Measurements from ENCODE around the gene SYT8. TPM values are rescaled to one million over a fixed set of nuclear protein-coding genes. Genes with fewer than 3 reads are reported as not detected.

The SYT8 gene
- total and polyA plus RNA-seq, 2 donors from 2014 or later, result 1.2 to 1.7 TPM

DNA sequence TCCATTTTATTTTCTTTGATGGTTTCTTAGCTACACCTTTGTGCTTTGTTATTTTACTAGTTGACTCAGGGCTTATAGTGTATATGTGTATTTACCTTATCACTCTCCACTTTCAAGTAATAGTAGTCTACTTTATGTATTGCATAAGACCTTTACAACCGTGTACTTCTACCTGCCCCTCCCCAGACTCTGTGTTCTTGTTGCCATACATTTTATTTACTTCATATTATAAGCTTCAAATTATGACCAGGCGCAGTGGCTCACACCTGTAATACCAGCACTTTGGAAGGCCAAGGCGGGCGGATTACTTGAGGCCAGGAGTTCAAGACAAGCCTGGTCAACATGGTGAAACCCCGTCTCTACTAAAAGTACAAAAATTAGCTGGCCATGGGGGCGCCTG is 42.9 kb upstream of the SYT8 start:
- H3K4me3 ChIP-seq (ENCODE audit: low read length in 3 of 3), result no peak overlapping the region
- no peaks in the 10 kb centered on the region for H3K36me3 ChIP-seq (ENCODE audit: control insufficient read depth in 2 of 3, insufficient read depth in 3 of 3, low read length in 3 of 3)
- H3K9ac ChIP-seq (ENCODE audit: low read length in 3 of 3), result no peak overlapping the region
- FAIRE-seq (no peak), DNase-seq (no peak)
- intact Hi-C loops (cut with DNase I), result no loop called here
- no peaks in the 10 kb centered on the region for H3K9me3 ChIP-seq (ENCODE audit: control insufficient read depth in 2 of 3, insufficient read depth in 1 of 3, low read length in 3 of 3)
- H3K4me1 ChIP-seq (ENCODE audit: control insufficient read depth in 2 of 3, insufficient read depth in 2 of 3, low read depth in 1 of 3, low read length in 3 of 3), result no peaks in the 10 kb centered on the region
- no peaks in the 10 kb centered on the region for H3K27me3 ChIP-seq (ENCODE audit: control insufficient read depth, insufficient read depth, low read length)
- no peak overlapping the region for H3K27ac ChIP-seq (ENCODE audit: low read depth in 2 of 2, low read length in 2 of 2)
- TF ChIP-seq, protein P1, sequence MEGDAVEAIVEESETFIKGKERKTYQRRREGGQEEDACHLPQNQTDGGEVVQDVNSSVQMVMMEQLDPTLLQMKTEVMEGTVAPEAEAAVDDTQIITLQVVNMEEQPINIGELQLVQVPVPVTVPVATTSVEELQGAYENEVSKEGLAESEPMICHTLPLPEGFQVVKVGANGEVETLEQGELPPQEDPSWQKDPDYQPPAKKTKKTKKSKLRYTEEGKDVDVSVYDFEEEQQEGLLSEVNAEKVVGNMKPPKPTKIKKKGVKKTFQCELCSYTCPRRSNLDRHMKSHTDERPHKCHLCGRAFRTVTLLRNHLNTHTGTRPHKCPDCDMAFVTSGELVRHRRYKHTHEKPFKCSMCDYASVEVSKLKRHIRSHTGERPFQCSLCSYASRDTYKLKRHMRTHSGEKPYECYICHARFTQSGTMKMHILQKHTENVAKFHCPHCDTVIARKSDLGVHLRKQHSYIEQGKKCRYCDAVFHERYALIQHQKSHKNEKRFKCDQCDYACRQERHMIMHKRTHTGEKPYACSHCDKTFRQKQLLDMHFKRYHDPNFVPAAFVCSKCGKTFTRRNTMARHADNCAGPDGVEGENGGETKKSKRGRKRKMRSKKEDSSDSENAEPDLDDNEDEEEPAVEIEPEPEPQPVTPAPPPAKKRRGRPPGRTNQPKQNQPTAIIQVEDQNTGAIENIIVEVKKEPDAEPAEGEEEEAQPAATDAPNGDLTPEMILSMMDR (IDR thresholded peaks at IDR 0.05; ENCODE audit: borderline replicate concordance, extremely low read depth, insufficient read depth), result no peak

DNA sequence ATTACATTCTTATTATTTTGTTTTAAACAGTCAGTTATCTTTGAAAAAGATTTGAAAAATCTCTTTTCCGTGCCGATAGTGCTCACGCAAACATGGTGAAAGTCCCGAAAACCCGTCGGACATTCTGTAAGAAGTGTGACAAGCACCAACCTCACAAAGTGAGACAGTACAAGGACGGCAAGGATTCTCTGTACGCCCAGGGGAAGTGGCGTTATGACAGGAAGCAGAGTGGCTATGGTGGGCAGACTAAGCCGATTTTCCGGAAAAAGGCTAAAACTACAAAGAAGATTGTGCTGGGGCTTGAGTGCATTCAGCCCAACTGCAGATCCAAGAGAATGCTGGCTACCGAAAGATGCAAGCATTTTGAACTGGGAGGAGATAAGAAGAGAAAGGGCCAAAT is 42.3 kb upstream of the SYT8 start:
- Histone ChIP-seq H3K36me3 (ENCODE audit: control insufficient read depth in 2 of 3, insufficient read depth in 3 of 3, low read length in 3 of 3) (no peaks in the 10 kb centered on the region), H3K27me3 (ENCODE audit: control insufficient read depth, insufficient read depth, low read length) (no peaks in the 10 kb centered on the region), H3K9me3 (ENCODE audit: control insufficient read depth in 2 of 3, insufficient read depth in 1 of 3, low read length in 3 of 3) (no peaks in the 10 kb centered on the region), H3K9ac (ENCODE audit: low read length in 3 of 3) (no peak overlapping the region), H3K27ac (ENCODE audit: low read depth in 2 of 2, low read length in 2 of 2) (no peak overlapping the region), H3K4me3 (ENCODE audit: low read length in 3 of 3) (no peak overlapping the region), H3K4me1 (ENCODE audit: control insufficient read depth in 2 of 3, insufficient read depth in 2 of 3, low read depth in 1 of 3, low read length in 3 of 3) (no peaks in the 10 kb centered on the region)
- no peak for FAIRE-seq
- TF ChIP-seq, protein P1 (IDR thresholded peaks at IDR 0.05; ENCODE audit: borderline replicate concordance, extremely low read depth, insufficient read depth), result no peak
- DNase-seq, result no peak
- intact Hi-C loops (cut with DNase I), result no loop called here

DNA sequence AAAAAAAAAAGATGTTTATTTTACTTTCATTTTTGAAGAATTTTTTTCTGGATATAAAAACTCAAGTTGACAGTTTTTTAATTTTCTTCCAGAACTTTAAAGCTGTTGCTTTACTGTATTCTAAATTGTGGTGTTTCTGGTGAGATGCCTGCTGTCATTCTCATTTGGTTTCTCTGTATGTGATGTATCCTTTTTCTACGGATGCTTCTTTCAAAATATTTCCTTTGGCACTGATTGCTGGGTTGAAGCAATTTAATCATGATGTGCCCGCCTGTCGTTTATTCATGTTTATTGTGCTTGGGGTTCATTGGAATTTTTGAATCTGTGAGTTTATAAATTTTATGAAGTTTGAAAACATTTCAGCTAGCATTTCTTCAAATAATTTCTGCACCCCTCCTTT is 41.7 kb upstream of the SYT8 start:
- Histone ChIP-seq H3K4me1 (ENCODE audit: control insufficient read depth in 2 of 3, insufficient read depth in 2 of 3, low read depth in 1 of 3, low read length in 3 of 3) (no peaks in the 10 kb centered on the region), H3K9me3 (ENCODE audit: control insufficient read depth in 2 of 3, insufficient read depth in 1 of 3, low read length in 3 of 3) (no peaks in the 10 kb centered on the region), H3K9ac (ENCODE audit: low read length in 3 of 3) (no peak overlapping the region), H3K4me3 (ENCODE audit: low read length in 3 of 3) (no peak overlapping the region), H3K27me3 (ENCODE audit: control insufficient read depth, insufficient read depth, low read length) (no peaks in the 10 kb centered on the region), H3K27ac (ENCODE audit: low read depth in 2 of 2, low read length in 2 of 2) (no peak overlapping the region), H3K36me3 (ENCODE audit: control insufficient read depth in 2 of 3, insufficient read depth in 3 of 3, low read length in 3 of 3) (no peaks in the 10 kb centered on the region)
- TF ChIP-seq, protein P1 (IDR thresholded peaks at IDR 0.05; ENCODE audit: borderline replicate concordance, extremely low read depth, insufficient read depth), result no peak
- FAIRE-seq, result no peak
- intact Hi-C loops (cut with DNase I), result no loop called here
- no peak for DNase-seq

DNA sequence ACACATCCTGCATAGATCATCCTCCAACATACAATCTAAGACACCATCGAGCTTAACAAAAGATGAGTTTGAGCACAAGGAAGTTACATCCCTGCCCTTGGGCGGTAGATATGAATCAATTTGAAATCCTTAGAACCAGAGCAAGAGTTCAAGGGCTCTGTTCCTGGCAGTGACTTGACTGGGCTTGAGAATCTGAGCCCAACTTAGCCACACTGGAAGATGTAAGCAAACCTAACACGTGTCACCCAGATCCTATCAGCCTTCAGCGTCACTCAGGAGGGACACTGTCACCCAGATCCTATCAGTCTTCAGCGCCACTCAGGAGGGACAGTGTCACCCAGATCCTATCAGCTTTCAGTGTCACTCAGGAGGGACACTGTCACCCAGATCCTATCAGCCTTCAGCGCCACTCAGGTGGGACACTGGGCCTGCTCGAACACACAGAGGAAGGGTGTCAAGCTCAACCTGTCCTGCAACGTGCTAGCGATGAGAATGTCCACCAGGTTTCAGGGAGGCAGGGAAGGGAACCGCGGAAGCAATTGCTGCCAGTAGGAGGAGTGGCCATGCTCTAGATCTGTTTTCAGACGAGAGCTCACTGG is 38.3 kb upstream of the SYT8 start:
- no peaks in the 10 kb centered on the region for H3K36me3 ChIP-seq (ENCODE audit: control insufficient read depth in 2 of 3, insufficient read depth in 3 of 3, low read length in 3 of 3)
- intact Hi-C loops (cut with DNase I), result no loop called here
- DNase-seq (no peak), FAIRE-seq (no peak)
- no peak overlapping the region for H3K27ac ChIP-seq (ENCODE audit: low read depth in 2 of 2, low read length in 2 of 2)
- no peaks in the 10 kb centered on the region for H3K4me1 ChIP-seq (ENCODE audit: control insufficient read depth in 2 of 3, insufficient read depth in 2 of 3, low read depth in 1 of 3, low read length in 3 of 3)
- no peaks in the 10 kb centered on the region for H3K27me3 ChIP-seq (ENCODE audit: control insufficient read depth, insufficient read depth, low read length)
- H3K4me3 ChIP-seq (ENCODE audit: low read length in 3 of 3), result no peak overlapping the region
- TF ChIP-seq, protein P1 (IDR thresholded peaks at IDR 0.05; ENCODE audit: borderline replicate concordance, extremely low read depth, insufficient read depth), result no peak
- H3K9ac ChIP-seq (ENCODE audit: low read length in 3 of 3), result no peak overlapping the region
- no peaks in the 10 kb centered on the region for H3K9me3 ChIP-seq (ENCODE audit: control insufficient read depth in 2 of 3, insufficient read depth in 1 of 3, low read length in 3 of 3)
